KMS-11 (cell line): ENCODE measurements around the gene RABEPK.

Experiments
- H2AFZ ChIP-seq: fragments of 200-600 bp; sonication (generic); 2 replicates; pipeline ENCODE4 v1.6.1; 2016; ENCODE audit warnings: antibody characterized with exemption, mixed run types, low read depth
- H3K27ac ChIP-seq: fragments of 200-600 bp; sonication (generic); 2 replicates; pipeline ENCODE4 v1.6.1; 2016; ENCODE audit warnings: mild to moderate bottlenecking, mixed run types
- H3K27me3 ChIP-seq: fragments of 200-600 bp; sonication (generic); 2 replicates; pipeline ENCODE4 v1.6.1; 2017; ENCODE audit warnings: mild to moderate bottlenecking, low read depth, mixed run types, moderate library complexity; ENCODE audit not compliant: insufficient read depth
- H3K36me3 ChIP-seq: fragments of 200-600 bp; sonication (generic); 2 replicates; pipeline ENCODE4 v1.6.1; 2017; ENCODE audit warnings: mild to moderate bottlenecking, mixed run types; ENCODE audit not compliant: insufficient read depth
- H3K4me1 ChIP-seq: fragments of 200-600 bp; sonication (generic); 2 replicates; pipeline ENCODE4 v1.6.1; 2016; ENCODE audit warnings: mild to moderate bottlenecking, low read depth, mixed run types; ENCODE audit not compliant: poor library complexity, severe bottlenecking
- H3K4me2 ChIP-seq: fragments of 200-600 bp; sonication (generic); 2 replicates; pipeline ENCODE4 v1.7.0; 2016; ENCODE audit warnings: mild to moderate bottlenecking, mixed run types
- H3K4me3 ChIP-seq: fragments of 200-600 bp; sonication (generic); IDR thresholded peaks from 2 replicates; pipeline ENCODE4 v1.6.1; 2017; ENCODE audit warnings: low read depth, low read length, mixed read lengths; ENCODE audit not compliant: insufficient read depth
- H3K79me2 ChIP-seq: fragments of 200-600 bp; sonication (generic); 2 replicates; pipeline ENCODE4 v1.6.1; 2016; ENCODE audit warnings: low read depth, mixed run types; ENCODE audit not compliant: insufficient read depth
- H3K9ac ChIP-seq: fragments of 200-600 bp; sonication (generic); 2 replicates; pipeline ENCODE4 v1.6.1; 2016; ENCODE audit warnings: mild to moderate bottlenecking, mixed run types
- H4K20me1 ChIP-seq: fragments of 200-600 bp; sonication (generic); 2 replicates; pipeline ENCODE4 v1.6.1; 2016; ENCODE audit warnings: mild to moderate bottlenecking, mixed run types; ENCODE audit not compliant: insufficient read depth
- TF ChIP-seq, protein P1 (sequence below): fragments of 200-600 bp; sonication (generic); conservative IDR thresholded peaks from 2 replicates; pipeline ENCODE4 v1.6.1; 2017; ENCODE audit warnings: low read depth, mild to moderate bottlenecking, antibody characterized with exemption, low read length, moderate library complexity, mixed read lengths

RABEPK gene

DNA sequence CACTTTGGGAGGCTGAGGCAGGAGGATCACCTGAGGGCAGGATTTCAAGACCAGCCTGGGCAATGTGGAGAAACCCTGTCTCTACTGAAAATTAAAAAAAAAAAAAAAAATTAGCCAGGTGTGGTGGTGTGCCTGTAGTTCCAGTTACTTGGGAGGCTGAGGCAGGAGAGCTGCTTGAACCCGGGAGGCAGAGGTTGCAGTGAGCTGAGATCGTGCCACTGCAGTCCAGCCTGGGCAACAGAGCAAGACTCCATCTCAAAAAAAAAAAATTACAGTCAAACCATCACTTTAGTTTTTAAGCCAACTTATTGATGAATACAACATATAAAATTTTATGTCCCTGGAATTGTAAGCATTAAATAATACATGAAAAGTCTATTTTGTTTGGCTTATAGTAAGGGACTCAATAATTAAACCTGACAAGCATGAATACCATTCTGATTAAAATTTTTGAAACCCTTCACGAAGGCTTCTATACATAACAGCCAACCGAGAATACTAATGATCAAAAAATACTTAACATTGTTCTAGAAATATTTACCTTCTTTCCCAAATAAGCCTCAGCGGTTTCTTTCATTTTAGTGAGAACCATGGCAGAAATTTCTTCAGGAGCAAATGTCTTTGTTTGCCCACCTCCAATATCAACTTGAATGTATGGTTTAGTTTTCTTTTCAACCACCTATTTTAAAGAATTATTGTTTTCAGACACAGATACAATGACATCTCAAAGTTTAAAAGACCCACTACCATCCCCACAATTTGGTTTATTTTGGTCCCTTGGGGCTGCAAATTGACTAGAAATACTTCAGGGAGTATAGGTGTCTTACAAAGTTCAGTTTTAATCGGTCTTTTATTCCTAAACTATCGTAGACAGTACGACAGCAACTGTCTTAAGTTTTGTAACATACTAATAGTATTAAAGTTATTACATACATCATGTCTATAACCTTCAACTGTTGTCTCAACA, 39.6 kb downstream of the RABEPK start:
- Histone ChIP-seq H4K20me1 (peaks cover 46% of the 10 kb centered on the region), H3K27me3 (no peaks in the 10 kb centered on the region; the same call in 1 of the 2 replicates), H3K9ac (peak overlapping the region; percentile 99), H3K79me2 (peaks cover 62% of the 10 kb centered on the region), H3K4me2 (peak overlapping the region; percentile 90), H3K36me3 (peaks cover 50% of the 10 kb centered on the region), H3K4me1 (peaks cover 39% of the 10 kb centered on the region), H2AFZ (no peak overlapping the region), H3K4me3 (no peak overlapping the region), H3K27ac (peak overlapping the region; percentile 94)
- TF ChIP-seq, protein P1, sequence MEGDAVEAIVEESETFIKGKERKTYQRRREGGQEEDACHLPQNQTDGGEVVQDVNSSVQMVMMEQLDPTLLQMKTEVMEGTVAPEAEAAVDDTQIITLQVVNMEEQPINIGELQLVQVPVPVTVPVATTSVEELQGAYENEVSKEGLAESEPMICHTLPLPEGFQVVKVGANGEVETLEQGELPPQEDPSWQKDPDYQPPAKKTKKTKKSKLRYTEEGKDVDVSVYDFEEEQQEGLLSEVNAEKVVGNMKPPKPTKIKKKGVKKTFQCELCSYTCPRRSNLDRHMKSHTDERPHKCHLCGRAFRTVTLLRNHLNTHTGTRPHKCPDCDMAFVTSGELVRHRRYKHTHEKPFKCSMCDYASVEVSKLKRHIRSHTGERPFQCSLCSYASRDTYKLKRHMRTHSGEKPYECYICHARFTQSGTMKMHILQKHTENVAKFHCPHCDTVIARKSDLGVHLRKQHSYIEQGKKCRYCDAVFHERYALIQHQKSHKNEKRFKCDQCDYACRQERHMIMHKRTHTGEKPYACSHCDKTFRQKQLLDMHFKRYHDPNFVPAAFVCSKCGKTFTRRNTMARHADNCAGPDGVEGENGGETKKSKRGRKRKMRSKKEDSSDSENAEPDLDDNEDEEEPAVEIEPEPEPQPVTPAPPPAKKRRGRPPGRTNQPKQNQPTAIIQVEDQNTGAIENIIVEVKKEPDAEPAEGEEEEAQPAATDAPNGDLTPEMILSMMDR = no peak

DNA sequence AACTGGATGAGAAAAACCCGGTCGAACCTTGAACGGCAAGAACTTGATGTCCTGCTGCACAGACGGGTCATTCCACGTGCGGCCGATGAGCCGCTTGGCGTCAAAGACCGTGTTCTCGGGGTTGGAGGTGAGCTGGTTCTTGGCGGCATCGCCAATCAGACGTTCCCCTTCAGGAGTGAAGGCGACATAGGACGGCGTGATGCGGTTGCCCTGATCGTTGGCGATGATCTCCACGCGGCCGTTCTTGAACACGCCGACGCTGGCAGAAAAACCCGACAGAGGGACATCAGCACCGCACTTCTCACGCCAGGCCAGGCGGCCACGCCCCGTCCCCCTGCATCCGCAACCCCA, 40.3 kb downstream of the RABEPK start:
- Histone ChIP-seq H4K20me1 (peaks cover 43% of the 10 kb centered on the region), H3K9ac (peak overlapping the region; percentile 99), H3K27ac (peak overlapping the region; percentile 94), H3K4me2 (peak overlapping the region; percentile 90), H3K79me2 (peaks cover 55% of the 10 kb centered on the region), H3K36me3 (peaks cover 44% of the 10 kb centered on the region), H3K4me1 (peaks cover 38% of the 10 kb centered on the region), H2AFZ (peak overlapping the region; percentile 33; the same call in 1 of the 2 replicates), H3K4me3 (no peak overlapping the region), H3K27me3 (no peaks in the 10 kb centered on the region; the same call in 1 of the 2 replicates)
- TF ChIP-seq, protein P1 = no peak; the same call in 1 of the 2 replicates

DNA sequence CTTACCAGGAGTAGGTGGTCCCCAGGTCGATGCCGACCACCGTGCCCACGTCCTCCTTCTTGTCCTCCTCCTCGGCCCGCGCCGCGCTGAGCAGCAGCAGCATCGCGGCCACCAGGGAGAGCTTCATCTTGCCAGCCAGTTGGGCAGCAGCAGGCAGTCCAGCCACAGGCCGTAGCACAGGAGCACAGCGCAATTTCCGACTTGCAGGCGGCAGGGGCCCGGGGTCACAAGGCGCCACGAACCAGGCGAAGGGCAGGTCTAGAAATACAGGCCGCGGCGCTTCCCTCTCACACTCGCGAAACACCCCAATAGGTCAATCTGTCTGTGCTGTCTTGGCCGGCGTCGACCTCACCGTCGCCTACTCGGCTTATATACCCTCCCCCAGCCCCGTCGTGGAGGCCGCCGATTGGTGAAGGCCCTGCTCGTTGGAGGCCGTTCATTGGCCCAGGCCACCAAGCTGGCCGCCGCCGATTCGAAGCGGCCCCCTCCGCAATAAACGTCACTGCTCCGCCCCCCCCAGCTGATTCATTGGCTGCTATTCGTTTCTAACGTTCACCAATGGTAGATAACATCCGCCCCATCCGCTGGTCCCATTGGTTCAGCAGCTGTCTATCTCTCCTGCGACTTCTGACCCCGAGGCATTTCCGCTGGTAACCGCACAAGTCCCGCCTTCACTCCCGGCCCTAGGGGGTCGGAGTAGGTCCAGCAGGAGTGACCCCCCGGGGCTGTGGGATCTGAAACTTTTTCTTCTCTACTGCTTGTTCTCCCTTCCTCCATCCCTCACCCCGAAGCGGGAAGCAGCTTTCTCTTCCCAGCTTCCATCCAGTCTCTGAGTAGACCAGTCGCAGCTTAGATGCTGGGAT, 40.9 kb downstream of the RABEPK start, which contains the start of gene HSPA5:
HSPA5 (minus strand) TSS at position 344 of the 863 bp plus-strand sequence; CDS start at position 127, 217 bp downstream.
- Histone ChIP-seq H3K9ac (peak within 1 kb of the TSS; percentile 99), H3K4me3 (no peak within 1 kb of the TSS), H3K79me2 (peaks cover 49% of the 10 kb centered on the region), H3K4me1 (peaks cover 32% of the 10 kb centered on the region), H4K20me1 (peaks cover 36% of the 10 kb centered on the region), H2AFZ (peak within 1 kb of the TSS; percentile 76), H3K27me3 (no peaks in the 10 kb centered on the region; the same call in 1 of the 2 replicates), H3K27ac (peak within 1 kb of the TSS; percentile 94), H3K36me3 (peaks cover 38% of the 10 kb centered on the region), H3K4me2 (peak within 1 kb of the TSS; percentile 90)
- TF ChIP-seq, protein P1 = no peak; the same call in 1 of the 2 replicates

DNA sequence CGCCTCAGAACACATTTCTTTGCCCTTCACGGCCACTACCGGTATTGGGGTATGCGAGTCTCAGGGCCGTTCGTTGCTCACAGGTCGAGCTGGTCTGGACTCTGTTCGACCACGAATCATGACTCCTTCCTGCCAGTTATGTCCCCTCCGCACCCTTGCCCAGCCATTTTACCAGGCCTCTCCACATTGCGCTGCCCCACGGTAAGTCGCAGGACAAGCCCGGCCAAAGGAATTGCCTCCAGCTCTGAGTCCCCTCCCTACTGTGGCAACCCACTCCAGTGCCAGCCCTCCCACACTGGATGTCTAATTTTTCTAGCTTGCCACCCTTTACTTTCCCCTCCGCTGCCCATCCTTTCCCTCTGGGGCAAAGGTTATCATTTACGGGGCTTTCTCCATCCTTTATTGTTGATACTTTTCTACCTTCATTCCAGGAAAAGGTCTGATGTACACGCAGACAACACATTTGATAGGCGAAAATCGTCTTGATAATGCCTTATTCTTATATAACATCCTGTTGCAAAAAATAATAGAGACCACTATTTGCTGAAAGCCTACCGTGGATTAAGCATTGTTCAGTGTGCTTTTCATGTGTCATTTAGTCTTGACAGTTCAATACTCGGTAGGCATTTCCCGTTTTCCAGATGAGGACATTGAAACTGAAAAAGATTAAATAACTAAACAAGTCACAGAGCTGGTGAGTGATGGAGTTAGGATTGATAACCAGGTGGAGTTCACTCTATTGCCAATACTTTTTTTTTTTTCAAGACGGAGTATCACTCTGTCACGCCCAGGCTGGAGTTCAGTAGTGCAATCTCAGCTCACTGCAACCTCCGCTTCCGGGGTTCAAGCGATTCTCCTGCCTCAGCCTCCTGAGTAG, 41.8 kb downstream of the RABEPK start:
- peak overlapping the region; percentile 76 for H2AFZ ChIP-seq
- TF ChIP-seq, protein P1 = no peak
- H3K79me2 ChIP-seq = peaks cover 40% of the 10 kb centered on the region
- peaks cover 29% of the 10 kb centered on the region for H4K20me1 ChIP-seq
- H3K4me1 ChIP-seq = peaks cover 25% of the 10 kb centered on the region
- H3K4me2 ChIP-seq = peak overlapping the region; percentile 52
- peaks cover 35% of the 10 kb centered on the region for H3K36me3 ChIP-seq
- no peak overlapping the region for H3K4me3 ChIP-seq
- no peaks in the 10 kb centered on the region; the same call in 1 of the 2 replicates for H3K27me3 ChIP-seq
- peak overlapping the region; percentile 55 for H3K27ac ChIP-seq
- peak overlapping the region; percentile 99; the same call in 1 of the 2 replicates for H3K9ac ChIP-seq
